HG03280 (cell line): Measurements from ENCODE around the gene MRAP.

ENCODE experiments used
- ATAC-seq: cut with Tn5 transposase; IDR thresholded peaks from one replicate; pipeline ENCODE4 v1.9.1; 2021; ENCODE audit warnings: mild to moderate bottlenecking, moderate library complexity; ENCODE audit not compliant: unreplicated experiment

The MRAP gene

DNA sequence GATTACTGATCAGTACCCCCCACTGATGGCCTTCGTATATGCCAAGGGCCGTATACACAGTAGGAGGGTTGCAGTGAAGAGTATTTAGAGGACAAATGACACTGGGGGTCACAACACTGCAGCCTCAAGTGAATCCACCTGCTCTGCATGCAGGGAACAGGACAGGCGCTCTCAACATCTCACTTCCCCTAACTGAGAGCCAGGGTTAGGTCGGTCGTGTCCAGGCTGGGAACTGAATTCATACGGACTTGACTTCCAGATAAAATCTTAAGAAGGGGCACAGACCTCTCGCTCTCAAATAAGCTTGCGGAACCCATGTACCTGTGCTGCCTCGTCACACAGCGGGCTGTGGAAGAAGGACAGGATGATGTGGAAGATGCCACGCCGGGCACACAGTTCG, 22.8 kb downstream of the MRAP start:
- ATAC-seq, result no peak

- no peak for ATAC-seq
Observed at GRCh38 chr21:32322103-32322502, 23.4 kb downstream of the MRAP start.

- ATAC-seq, result no peak
Observed at GRCh38 chr21:32322676-32323075, 24.0 kb downstream of the MRAP start.

- ATAC-seq, result no peak
Observed at GRCh38 chr21:32325706-32326105, 27.1 kb downstream of the MRAP start.

DNA sequence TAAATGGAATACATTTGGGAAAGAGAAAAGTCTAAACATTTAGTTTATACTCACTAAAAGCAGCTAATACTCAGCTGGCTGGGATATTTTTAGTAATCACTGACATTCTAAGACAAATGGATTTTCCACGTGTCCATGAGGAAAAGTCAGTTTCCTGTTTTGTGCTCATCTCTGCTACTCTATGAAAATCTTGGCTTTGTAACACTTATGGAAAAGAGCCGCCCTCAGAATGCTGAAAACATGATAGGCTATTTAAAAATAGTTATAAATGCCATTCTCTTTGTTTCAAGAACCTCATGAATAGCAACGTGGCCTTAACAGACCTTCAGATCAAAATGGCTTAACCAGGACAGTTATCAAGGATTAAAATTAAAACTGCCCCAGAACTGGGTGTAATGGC, 29.9 kb downstream of the MRAP start:
- no peak for ATAC-seq

GRCh38 chr21:32329331-32329730, 30.7 kb downstream of the MRAP start:
- no peak for ATAC-seq

DNA sequence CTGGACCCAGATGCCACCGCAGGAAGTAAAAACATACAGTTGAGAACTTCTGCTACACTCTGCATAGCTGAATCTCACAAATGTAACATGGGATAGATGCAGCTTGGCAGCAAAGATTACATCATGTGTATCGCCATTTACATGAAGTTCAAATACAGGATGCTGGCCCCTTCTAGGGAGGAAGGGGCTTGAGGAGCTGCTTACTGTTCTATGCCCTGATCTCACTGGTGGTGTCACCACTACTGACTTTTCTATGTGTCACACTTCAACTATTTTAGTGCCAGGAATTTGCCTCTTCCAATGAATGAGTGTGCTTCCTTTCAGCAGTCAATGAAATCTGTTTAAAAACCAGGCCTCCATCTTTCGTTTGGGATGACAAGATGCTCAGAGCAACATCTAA, 31.1 kb downstream of the MRAP start:
- no peak for ATAC-seq

- no peak for ATAC-seq
Observed at GRCh38 chr21:32330784-32331311, 32.2 kb downstream of the MRAP start.

DNA sequence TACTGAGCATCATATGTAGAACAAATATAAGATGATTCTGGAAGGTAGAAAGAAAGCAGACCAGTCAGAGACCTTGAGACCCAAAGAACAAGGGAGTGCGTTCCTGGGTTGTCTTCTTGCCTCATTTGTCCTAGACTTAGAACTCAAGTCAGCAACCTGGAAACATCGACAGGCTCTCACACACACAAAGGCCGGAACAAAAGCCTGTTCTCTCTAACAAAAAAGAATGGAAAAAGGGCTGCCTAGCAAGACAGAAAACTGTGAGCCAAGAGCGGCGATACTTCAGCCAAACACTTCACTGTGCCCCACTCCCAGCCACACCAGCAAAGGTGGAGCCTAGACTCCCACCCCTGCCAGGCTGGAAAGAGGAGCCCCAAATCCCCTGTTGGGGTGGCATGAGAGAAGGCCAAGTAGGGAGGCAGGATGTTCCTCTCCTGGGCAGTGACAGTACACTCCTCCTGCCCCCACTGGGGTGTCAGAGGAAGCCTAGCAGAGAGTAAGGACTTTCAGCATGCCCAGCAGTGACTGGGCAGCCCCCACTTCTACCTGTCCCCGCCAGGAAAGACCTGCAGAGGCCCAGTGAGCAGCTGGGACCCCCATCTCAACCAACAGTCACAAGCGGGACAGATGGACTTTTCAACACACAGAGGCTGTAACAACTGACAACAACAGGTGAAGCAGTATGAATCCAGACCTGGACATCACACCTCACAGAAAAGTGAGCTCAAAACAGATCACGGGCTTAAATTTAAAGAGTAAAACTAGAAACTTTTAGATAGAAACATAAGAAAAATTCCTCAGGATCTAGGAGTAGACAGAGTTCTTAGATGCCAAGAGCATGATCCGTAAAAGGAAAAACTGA, 33.0 kb downstream of the MRAP start:
- ATAC-seq, result no peak

GRCh38 chr21:32332463-32332951, 33.9 kb downstream of the MRAP start:
- ATAC-seq, result no peak

- ATAC-seq, result no peak
Observed at GRCh38 chr21:32333953-32334673, 35.5 kb downstream of the MRAP start.

DNA sequence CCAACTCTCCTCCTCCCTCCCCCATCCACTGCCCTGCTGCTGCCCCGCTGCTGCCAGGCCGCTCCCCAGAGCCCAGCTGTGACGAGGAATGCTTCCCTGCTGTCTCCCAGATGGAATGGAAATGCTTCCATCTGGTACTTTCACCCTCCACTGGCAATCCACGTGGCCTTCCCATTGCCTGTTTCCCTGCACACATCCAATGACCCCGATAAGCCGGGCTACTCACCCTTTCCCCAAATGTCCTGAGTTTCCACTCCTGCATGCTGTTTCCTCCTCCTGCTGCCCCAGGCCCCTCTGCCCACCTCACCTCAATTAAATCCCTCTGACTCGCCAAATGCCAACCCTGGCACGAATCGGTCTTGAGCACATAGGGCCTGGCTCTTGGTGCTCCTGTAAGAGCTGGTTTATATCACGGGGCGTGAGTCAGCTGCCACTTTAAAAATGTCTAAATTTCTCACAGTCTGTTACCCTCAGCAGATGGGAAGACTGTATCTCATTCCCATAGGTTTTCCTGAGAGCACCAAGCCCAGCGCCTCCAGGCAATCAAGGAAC, 36.4 kb downstream of the MRAP start:
- ATAC-seq, result no peak

GRCh38 chr21:32335601-32336575, 37.2 kb downstream of the MRAP start:
- ATAC-seq, result no peak

GRCh38 chr21:32336711-32337110, 38.1 kb downstream of the MRAP start:
- no peak for ATAC-seq

- ATAC-seq, result no peak
Observed at GRCh38 chr21:32337206-32337605, 38.6 kb downstream of the MRAP start.

GRCh38 chr21:32338209-32338921, 39.7 kb downstream of the MRAP start:
- no peak for ATAC-seq

DNA sequence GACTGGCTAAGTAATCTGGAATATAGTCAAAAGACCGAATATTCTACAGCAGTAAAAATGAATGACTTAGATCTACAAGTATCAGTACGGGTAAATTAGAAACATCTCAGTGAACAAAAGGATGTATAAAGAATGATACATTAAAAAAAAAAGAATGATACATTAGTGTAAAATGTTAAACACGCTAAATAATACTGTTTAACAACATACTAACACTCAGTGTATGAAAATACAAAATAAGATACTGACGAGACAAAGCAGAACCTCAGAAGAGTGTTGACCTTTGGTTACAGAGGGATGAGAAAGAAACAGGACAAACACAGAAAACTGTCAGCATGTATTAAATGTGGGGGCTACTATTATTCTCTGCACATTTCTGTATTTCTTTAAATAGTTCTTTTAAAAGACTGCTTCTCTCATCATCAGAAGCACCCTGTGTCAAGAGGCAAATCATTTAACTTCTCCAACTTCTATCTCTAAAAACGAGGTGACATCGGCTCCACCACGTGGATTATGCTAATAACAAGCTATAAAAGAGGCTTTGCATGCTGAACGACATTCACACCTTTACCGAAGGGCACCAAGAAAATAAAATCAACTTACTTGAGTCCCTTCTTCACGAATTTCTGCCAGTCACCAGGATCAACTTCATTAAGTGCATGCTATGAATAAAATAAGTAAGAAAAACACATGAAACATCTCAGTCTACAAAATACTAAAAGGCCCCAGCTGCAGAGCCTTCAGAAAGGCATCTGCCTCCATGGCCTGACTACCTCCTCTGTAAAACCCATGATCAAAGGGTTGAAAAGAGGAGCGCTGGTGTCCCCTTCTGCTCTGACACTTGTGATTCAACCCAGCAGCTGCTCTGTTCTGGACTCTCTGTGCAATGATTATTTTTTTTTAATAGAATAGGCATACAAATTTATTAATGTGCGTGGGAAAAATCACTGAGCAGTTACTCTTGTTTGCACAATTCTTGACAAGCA, 42.5 kb downstream of the MRAP start:
- ATAC-seq, result no peak

GRCh38 chr21:32346951-32347350, 48.3 kb downstream of the MRAP start:
- ATAC-seq, result no peak

DNA sequence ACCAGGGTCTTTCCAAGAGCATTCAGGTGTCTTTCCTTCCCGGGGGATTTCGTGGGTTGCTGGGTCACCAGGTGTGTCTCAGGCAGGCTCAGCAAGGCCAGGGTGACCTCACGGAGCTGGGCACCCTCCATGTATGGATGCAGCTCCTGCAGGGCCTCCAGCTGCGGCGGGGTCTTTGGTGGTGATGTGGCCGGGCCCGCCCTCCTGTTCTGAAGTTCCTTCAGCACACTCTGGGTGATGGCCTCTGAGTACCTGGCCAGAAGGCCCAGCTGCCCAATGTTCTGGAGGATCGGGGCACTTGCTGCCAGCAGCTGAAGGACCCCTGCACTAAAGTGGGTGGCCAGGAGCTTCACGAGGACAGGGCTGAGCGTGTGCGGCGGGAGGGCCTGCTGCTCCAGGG, 48.7 kb downstream of the MRAP start:
- ATAC-seq, result no peak
